HepG2 (cell line): ENCODE results near the gene POFUT2. TPM values are rescaled to one million over a fixed set of nuclear protein-coding genes. Genes with fewer than 3 reads are reported as not detected.

Source experiments
- ATAC-seq: fragments of 200-7000 bp; cut with Tn5 transposase; 3 replicates; pipeline ENCODE4 v1.9.1; 2020; ENCODE audit warnings: mild to moderate bottlenecking, moderate library complexity
- BruUV-seq: library from RNA; stranded (reverse); fragments of 400-500 nt; replicated peaks from 2 replicates; lab custom pipeline; 2021; lab: Mats Ljungman, UMichigan
- CTCF ChIA-PET: fragments of 300-600 bp; formaldehyde crosslinking; extraction: SDS; loops from one replicate; lab custom pipeline; 2021; ENCODE audit warnings: low total read pairs, inconsistent platforms, low intra/inter-chr PET ratio; lab: Yijun Ruan, JAX
- POLR2A ChIA-PET: fragments of 350-600 bp; sonication (Branson Sonifier 250); formaldehyde crosslinking; loops from one replicate; lab custom pipeline; 2020; ENCODE audit warnings: antibody characterized with exemption, inconsistent platforms; lab: Yijun Ruan, JAX
- DNase-seq: peaks from one replicate; pipeline ENCODE4 v3.0.0-alpha.2; 2015; ENCODE audit warnings: low spot score
- FAIRE-seq: peaks from 3 replicates; lab custom pipeline; 2011; peaks lifted over from hg19 to GRCh38; lab: Jason Lieb, UNC
- H2AFZ ChIP-seq: one replicate; pipeline ENCODE4 v1.6.1; 2011; ENCODE audit warnings: low read length, inconsistent platforms
- H3K27ac ChIP-seq: fragments of 300-600 bp; 3 replicates; pipeline ENCODE4 v1.8.0; 2011; ENCODE audit warnings: mixed run types, mild to moderate bottlenecking, mixed read lengths, low read length, inconsistent platforms; ENCODE audit not compliant: insufficient read depth; ENCODE audit errors: extremely low read length
- H3K27me3 ChIP-seq, 2 experiments: fragments of 200-600 bp in 1 of 2; 2 replicates in 1 of 2; 3 replicates in 1 of 2; pipeline versions ENCODE4 v1.6.0 to v1.8.0; 2011; ENCODE audit warnings: low read length in 2 of 2, mild to moderate bottlenecking in 2 of 2, moderate library complexity in 2 of 2, inconsistent platforms in 1 of 2; ENCODE audit not compliant: insufficient read depth in 2 of 2, control insufficient read depth in 1 of 2
- H3K36me3 ChIP-seq, 2 experiments: fragments of 200-600 bp in 1 of 2; replicated peaks in 1 of 2; 2 replicates in 1 of 2; 3 replicates in 1 of 2; pipeline versions ENCODE4 v1.5.1 to v1.8.0; 2011; ENCODE audit warnings: low read length in 2 of 2, inconsistent platforms in 1 of 2; ENCODE audit not compliant: insufficient read depth in 2 of 2, control insufficient read depth in 1 of 2
- H3K4me1 ChIP-seq: 2 replicates; pipeline ENCODE4 v1.5.1; 2012; ENCODE audit warnings: low read length, inconsistent platforms; ENCODE audit not compliant: insufficient read depth
- H3K4me2 ChIP-seq: 2 replicates; pipeline ENCODE4 v1.6.0; 2011; ENCODE audit warnings: low read depth, low read length, inconsistent platforms
- H3K4me3 ChIP-seq, 3 experiments: fragments of 200-600 bp in 1 of 3; sonication (generic), shearing (Covaris generic) in 1 of 3; replicated peaks in 1 of 3; 2 replicates each; pipeline ENCODE4 v1.5.1; 2011 to 2016; ENCODE audit warnings: low read length in 3 of 3, inconsistent platforms in 2 of 3, low read depth in 2 of 3, mild to moderate bottlenecking in 2 of 3, control low read depth in 1 of 3, mixed read lengths in 1 of 3; ENCODE audit not compliant: insufficient read depth in 1 of 3
- H3K79me2 ChIP-seq: one replicate; pipeline ENCODE4 v1.6.1; 2011; ENCODE audit warnings: low read length, inconsistent platforms; ENCODE audit not compliant: insufficient read depth
- H3K9ac ChIP-seq: 2 replicates; pipeline ENCODE4 v1.6.0; 2011; ENCODE audit warnings: mild to moderate bottlenecking, low read depth, low read length, inconsistent platforms; ENCODE audit not compliant: insufficient read depth
- H3K9me3 ChIP-seq: 2 replicates; pipeline ENCODE4 v1.5.1; 2012; ENCODE audit warnings: mild to moderate bottlenecking, low read length
- H4K20me1 ChIP-seq: 2 replicates; pipeline ENCODE4 v1.6.0; 2011; ENCODE audit warnings: inconsistent platforms, mild to moderate bottlenecking, low read length, moderate library complexity; ENCODE audit not compliant: insufficient read depth
- HNRNPLL ChIP-seq: fragments of 200-400 bp; formaldehyde crosslinking; IDR thresholded peaks from 2 replicates; pipeline ENCODE4 v1.6.1; 2017; ENCODE audit warnings: mild to moderate bottlenecking, low read depth, low read length; ENCODE audit not compliant: poor library complexity, severe bottlenecking
- KDM3A ChIP-seq: IDR thresholded peaks from 2 replicates; pipeline ENCODE4 v1.6.1; 2018; ENCODE audit warnings: low read depth, missing compliant biosample characterization
- POLR2G ChIP-seq: fragments of 200-400 bp; formaldehyde crosslinking; IDR thresholded peaks from 2 replicates; pipeline ENCODE4 v1.6.1; 2018; ENCODE audit warnings: mild to moderate bottlenecking, low read depth, low read length, moderate library complexity
- ZBTB38 ChIP-seq: sonication (generic); formaldehyde crosslinking; IDR thresholded peaks from 2 replicates; pipeline ENCODE4 v1.5.1; 2020; ENCODE audit warnings: mild to moderate bottlenecking, missing genetic modification reagents
- ZC3H13 ChIP-seq: sonication (generic); formaldehyde crosslinking; IDR thresholded peaks from 2 replicates; pipeline ENCODE4 v1.8.1; 2023; ENCODE audit warnings: mild to moderate bottlenecking, missing genetic modification reagents, moderate library complexity
- ZNF280B ChIP-seq: sonication (generic); formaldehyde crosslinking; IDR thresholded peaks from 2 replicates; pipeline ENCODE4 v1.5.0; 2020; ENCODE audit warnings: missing genetic modification reagents, mild to moderate bottlenecking, borderline replicate concordance
- ZNF768 ChIP-seq: sonication (generic); formaldehyde crosslinking; IDR thresholded peaks from 2 replicates; pipeline ENCODE4 v1.4.0; 2020; ENCODE audit warnings: missing genetic modification reagents
- ZNF891 ChIP-seq: sonication (generic); formaldehyde crosslinking; IDR thresholded peaks from 2 replicates; pipeline ENCODE4 v1.5.0; 2020; ENCODE audit warnings: mild to moderate bottlenecking, missing genetic modification reagents
- WGBS: methylation state at CpG from one replicate; pipeline ENCODE4 v1.1.6; 2017; ENCODE audit warnings: low lambda C conversion rate; 5-methylcytosine and 5-hydroxymethylcytosine counted together
- in situ Hi-C: cut with HindIII; loops from 2 replicates; pipeline ENCODE4 v1.10.0; 2017; ENCODE audit warnings: low pct_unique_long_range_greater_than_20kb; ENCODE audit not compliant: extremely low pct_ligation_motif_present
- intact Hi-C: fragments of 100-400 bp; cut with micrococcal nuclease; formaldehyde crosslinking; loops from one replicate; pipeline ENCODE4 v1.10.0; 2022; ENCODE audit not compliant: unreplicated experiment
- polyA plus RNA-seq, 8 experiments: library from polyadenylated mRNA; depleted of rRNA in 3 of 8; stranded (reverse) in 7 of 8; unstranded in 1 of 8; fragments of >200 nt; fragmentation: Illumina TruSeq in 4 of 8; extraction: Trizol in 4 of 8; gene quantifications; 2 replicates each; pipeline versions ENCODE4 v1.2.1 to v1.2.3, GENCODE V29; 2011 to 2016; ENCODE audit warnings: low read depth in 4 of 8, missing spikeins in 1 of 8, mixed read lengths in 1 of 8; ENCODE audit not compliant: insufficient read depth in 1 of 8
- total RNA-seq, 5 experiments: library from RNA; depleted of rRNA; stranded (reverse); fragments of >200 nt; fragmentation: Illumina TruSeq; extraction: Trizol; gene quantifications; 2 replicates each; pipeline ENCODE4 v1.2.3, GENCODE V29; 2016; ENCODE audit warnings: low read depth in 1 of 5
- TF ChIP-seq, protein P1 (sequence below): sonication (generic); formaldehyde crosslinking; IDR thresholded peaks from 2 replicates; pipeline ENCODE4 v1.5.0; 2020; ENCODE audit warnings: missing genetic modification reagents
- TF ChIP-seq, protein P2 (sequence below): sonication (generic); formaldehyde crosslinking; IDR thresholded peaks from 2 replicates; pipeline ENCODE4 v1.8.0; 2022; ENCODE audit warnings: mild to moderate bottlenecking, missing genetic modification reagents; ENCODE audit not compliant: insufficient replicate concordance
- TF ChIP-seq, protein P3 (sequence below): sonication (generic); formaldehyde crosslinking; IDR thresholded peaks from 2 replicates; pipeline ENCODE4 v1.8.1; 2023; ENCODE audit warnings: mild to moderate bottlenecking, missing genetic modification reagents

POFUT2 gene
- total and polyA plus RNA-seq, 2 of the 13 experiments (the other 11 are each of a cell fraction or from before 2014, with no cell fraction given): 22.8 to 24.0 TPM

GRCh38 chr21:45293220-45293725, 5.6 kb upstream of the POFUT2 start:
- CTCF ChIA-PET: interaction anchor here (0.8 to 2.8 kb wide), 4 partner anchors 16 to 153 kb away, joined by 3 to 38 read pairs (median 12); no protein-coding TSS in a partner anchor
- no peaks in the 10 kb centered on the region for H3K9me3 ChIP-seq
- no peak overlapping the region for H3K9ac ChIP-seq
- in situ Hi-C loops: no loop called here
- no peak overlapping the region for H2AFZ ChIP-seq
- no peaks in the 10 kb centered on the region; a peak in 1 of 5 replicates for H3K27me3 ChIP-seq
- 85% methylated on average over 11 of the region's 19 CpGs for WGBS
- no peaks in the 10 kb centered on the region for H3K36me3 ChIP-seq
- no peaks in the 10 kb centered on the region for H4K20me1 ChIP-seq
- H3K27ac ChIP-seq: no peak overlapping the region
- peak overlapping the region in 1 of 3 experiments; percentile 5; a peak in 1 of 6 replicates for H3K4me3 ChIP-seq
- POLR2A ChIA-PET: interaction anchor here (1.1 to 3.3 kb wide), 8 partner anchors 14 to 263 kb away, joined by 3 to 21 read pairs (median 4); no protein-coding TSS in a partner anchor
- H3K4me2 ChIP-seq: 0 out of 2 replicates have a peak overlapping the region, but pooled peaks have one; percentile 63
- BruUV-seq: no TSS peak
- H3K79me2 ChIP-seq: no peaks in the 10 kb centered on the region
- ATAC-seq (no peak; the same call in 2 of the 3 replicates), DNase-seq (no peak), FAIRE-seq (no peak)
- H3K4me1 ChIP-seq: peaks cover 63% of the 10 kb centered on the region
- intact Hi-C loops: loop anchor here (5.0 to 10.0 kb wide), 2 partner anchors 64 to 112 kb away; partner anchors contain the start of gene COL18A1
- TF ChIP-seq, protein P1, sequence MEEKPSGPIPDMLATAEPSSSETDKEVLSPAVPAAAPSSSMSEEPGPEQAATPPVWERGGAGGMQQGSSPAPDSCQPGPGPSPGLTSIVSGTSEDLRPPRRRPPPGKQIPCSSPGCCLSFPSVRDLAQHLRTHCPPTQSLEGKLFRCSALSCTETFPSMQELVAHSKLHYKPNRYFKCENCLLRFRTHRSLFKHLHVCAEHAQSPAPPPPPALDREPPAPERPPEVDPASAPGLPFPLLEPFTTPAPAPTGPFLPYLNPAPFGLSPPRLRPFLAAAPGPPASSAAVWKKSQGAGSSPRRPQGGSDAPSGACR (CRISPR knock-in tag): no peak
- TF ChIP-seq ZC3H13 (CRISPR knock-in tag) (0 out of 2 replicates have a peak, but pooled peaks have one; percentile 14), HNRNPLL (no peak), KDM3A (CRISPR knock-in tag) (no peak), ZNF280B (0 out of 2 replicates have a peak, but pooled peaks have one; percentile 49), ZNF768 (CRISPR knock-in tag) (no peak; the same call in 1 of the 2 replicates), ZBTB38 (CRISPR knock-in tag) (no peak), POLR2G (peak; percentile 9; the same call in 1 of the 2 replicates), ZNF891 (CRISPR knock-in tag) (0 out of 2 replicates have a peak, but pooled peaks have one; percentile 30)
- TF ChIP-seq, protein P2, sequence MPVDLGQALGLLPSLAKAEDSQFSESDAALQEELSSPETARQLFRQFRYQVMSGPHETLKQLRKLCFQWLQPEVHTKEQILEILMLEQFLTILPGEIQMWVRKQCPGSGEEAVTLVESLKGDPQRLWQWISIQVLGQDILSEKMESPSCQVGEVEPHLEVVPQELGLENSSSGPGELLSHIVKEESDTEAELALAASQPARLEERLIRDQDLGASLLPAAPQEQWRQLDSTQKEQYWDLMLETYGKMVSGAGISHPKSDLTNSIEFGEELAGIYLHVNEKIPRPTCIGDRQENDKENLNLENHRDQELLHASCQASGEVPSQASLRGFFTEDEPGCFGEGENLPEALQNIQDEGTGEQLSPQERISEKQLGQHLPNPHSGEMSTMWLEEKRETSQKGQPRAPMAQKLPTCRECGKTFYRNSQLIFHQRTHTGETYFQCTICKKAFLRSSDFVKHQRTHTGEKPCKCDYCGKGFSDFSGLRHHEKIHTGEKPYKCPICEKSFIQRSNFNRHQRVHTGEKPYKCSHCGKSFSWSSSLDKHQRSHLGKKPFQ (CRISPR knock-in tag): peak; percentile 15
- TF ChIP-seq, protein P3, sequence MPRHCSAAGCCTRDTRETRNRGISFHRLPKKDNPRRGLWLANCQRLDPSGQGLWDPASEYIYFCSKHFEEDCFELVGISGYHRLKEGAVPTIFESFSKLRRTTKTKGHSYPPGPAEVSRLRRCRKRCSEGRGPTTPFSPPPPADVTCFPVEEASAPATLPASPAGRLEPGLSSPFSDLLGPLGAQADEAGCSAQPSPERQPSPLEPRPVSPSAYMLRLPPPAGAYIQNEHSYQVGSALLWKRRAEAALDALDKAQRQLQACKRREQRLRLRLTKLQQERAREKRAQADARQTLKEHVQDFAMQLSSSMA (CRISPR knock-in tag): 0 out of 2 replicates have a peak, but pooled peaks have one; percentile 34
